HPDE6-E6E7 (cell line): ENCODE measurements around the gene MTCH1.
"Not testable (repeated sequence)": the region's sequence is repeated elsewhere in the genome, so short reads cannot be mapped to it uniquely, and the experiment has no call there.

Experiments used
- DNase-seq: peaks from one replicate; pipeline ENCODE4 v3.0.0; 2011; ENCODE audit warnings: missing footprints; ENCODE audit errors: extremely low spot score

Gene MTCH1

GRCh38 chr6:36954262-36954931 lies 31.6 kb downstream of the MTCH1 start, which contains the start of gene PI16:
Gene PI16, plus strand, starts transcription at chr6:36954738. Its CDS starts 23 bp downstream, at chr6:36954761.
- DNase-seq: no peak

- no peak for DNase-seq
Observed at GRCh38 chr6:36953931-36954261, 32.1 kb downstream of the MTCH1 start.

- DNase-seq: peak; percentile 52
Observed at GRCh38 chr6:36949636-36950035, 36.4 kb downstream of the MTCH1 start.

GRCh38 chr6:36949076-36949475 lies 36.9 kb downstream of the MTCH1 start:
- DNase-seq: not testable (repeated sequence)

- no peak for DNase-seq
Observed at GRCh38 chr6:36947570-36948351, 38.2 kb downstream of the MTCH1 start.

- no peak for DNase-seq
Observed at GRCh38 chr6:36946526-36946925, 39.5 kb downstream of the MTCH1 start.

GRCh38 chr6:36945301-36945700 lies 40.7 kb downstream of the MTCH1 start:
- DNase-seq: no peak

- no peak for DNase-seq
Observed at GRCh38 chr6:36944650-36945049, 41.3 kb downstream of the MTCH1 start.

GRCh38 chr6:36942329-36942728 lies 43.7 kb downstream of the MTCH1 start:
- not testable (repeated sequence) for DNase-seq

GRCh38 chr6:36941561-36941960 lies 44.4 kb downstream of the MTCH1 start:
- DNase-seq: not testable (repeated sequence)

GRCh38 chr6:36940027-36940426 lies 46.0 kb downstream of the MTCH1 start:
- no peak for DNase-seq

- not testable (repeated sequence) for DNase-seq
Observed at GRCh38 chr6:36939005-36939404, 47.0 kb downstream of the MTCH1 start.

GRCh38 chr6:36938536-36938935 lies 47.5 kb downstream of the MTCH1 start:
- DNase-seq: peak; percentile 87

- no peak for DNase-seq
Observed at GRCh38 chr6:36937896-36938295, 48.1 kb downstream of the MTCH1 start.

GRCh38 chr6:36936824-36937223 lies 49.2 kb downstream of the MTCH1 start:
- no peak for DNase-seq

- DNase-seq: peak; percentile 38
Observed at GRCh38 chr6:36934901-36935300, 51.1 kb downstream of the MTCH1 start.

- DNase-seq: no peak
Observed at GRCh38 chr6:36933519-36933918, 52.5 kb downstream of the MTCH1 start.

GRCh38 chr6:36933102-36933501 lies 52.9 kb downstream of the MTCH1 start:
- DNase-seq: no peak

- no peak for DNase-seq
Observed at GRCh38 chr6:36930483-36930882, 55.5 kb downstream of the MTCH1 start.

- DNase-seq: no peak
Observed at GRCh38 chr6:36929607-36930006, 56.4 kb downstream of the MTCH1 start.

GRCh38 chr6:36929152-36929551 lies 56.8 kb downstream of the MTCH1 start:
- DNase-seq: no peak

GRCh38 chr6:36928547-36928918 lies 57.5 kb downstream of the MTCH1 start:
- no peak for DNase-seq
